ENCODE results near the gene GTF3A. TPM values are rescaled to one million over a fixed set of nuclear protein-coding genes. Genes with fewer than 3 reads are reported as not detected.
A peak's percentile ranks its signal among the peaks of the same experiment; 100 is the strongest.

Gene GTF3A
- total RNA-seq, 2 experiments from 2014 or later = 129 to 132 TPM

DNA sequence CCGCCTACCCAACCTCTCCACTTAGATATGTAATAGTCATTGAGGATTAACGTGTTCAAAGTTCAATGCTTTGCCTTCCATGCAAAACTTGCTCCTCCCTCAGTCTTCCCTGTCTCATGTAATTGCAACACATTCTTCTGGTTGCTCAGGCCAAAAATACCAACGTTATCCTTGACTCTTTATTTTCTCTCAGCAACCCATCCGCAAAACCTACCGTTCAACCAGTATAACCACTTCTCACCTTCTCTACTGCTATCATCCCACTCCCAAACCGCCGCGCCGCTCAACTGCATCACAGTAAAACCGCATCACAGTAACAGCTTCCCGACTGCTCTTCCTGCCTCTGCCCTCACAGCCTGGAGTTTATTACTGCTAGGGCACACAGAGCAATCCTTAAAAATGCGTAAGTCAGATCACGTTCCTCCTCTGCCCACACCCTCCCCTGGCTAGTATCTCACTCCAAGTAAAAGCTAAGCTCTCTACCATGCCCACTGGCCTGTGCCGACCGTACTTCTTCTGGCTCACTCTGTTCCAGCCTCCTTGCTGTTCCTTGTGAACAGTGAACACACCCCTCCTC, 17.7 kb downstream of the GTF3A start:
- peak in 9 of 14 experiments; percentile 22 to 70 (median 51) for DNase-seq
- H3K27ac ChIP-seq (ENCODE audit: low read depth in 1 of 2, low read length in 2 of 2) = peak overlapping the region; percentile 13 to 53
- peak overlapping the region; percentile 62 for H3K4me3 Mint-ChIP-seq

DNA sequence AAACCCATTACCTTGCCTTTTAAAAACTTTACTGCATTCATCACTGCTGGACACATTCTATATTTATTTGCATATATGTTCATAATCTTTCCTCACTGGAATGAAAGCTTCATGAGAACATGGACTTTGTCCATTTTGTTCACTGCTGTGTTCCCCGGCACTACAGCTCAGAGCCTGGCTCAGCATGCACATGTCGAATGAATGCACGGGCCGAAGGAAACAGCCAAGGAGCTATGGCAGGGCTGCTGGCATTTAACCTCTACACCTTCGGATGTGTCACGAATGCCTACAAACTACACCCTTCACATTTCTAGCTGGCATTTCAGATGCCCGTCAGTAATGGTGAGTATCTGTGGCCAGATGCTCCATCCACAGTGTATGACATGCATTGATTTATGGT, 18.4 kb downstream of the GTF3A start:
- CTCF ChIA-PET = interaction anchor here (4.2 kb wide), 1 partner anchor 16 kb away, joined by 26 read pairs; no protein-coding TSS in a partner anchor
- TF ChIP-seq, protein P1, sequence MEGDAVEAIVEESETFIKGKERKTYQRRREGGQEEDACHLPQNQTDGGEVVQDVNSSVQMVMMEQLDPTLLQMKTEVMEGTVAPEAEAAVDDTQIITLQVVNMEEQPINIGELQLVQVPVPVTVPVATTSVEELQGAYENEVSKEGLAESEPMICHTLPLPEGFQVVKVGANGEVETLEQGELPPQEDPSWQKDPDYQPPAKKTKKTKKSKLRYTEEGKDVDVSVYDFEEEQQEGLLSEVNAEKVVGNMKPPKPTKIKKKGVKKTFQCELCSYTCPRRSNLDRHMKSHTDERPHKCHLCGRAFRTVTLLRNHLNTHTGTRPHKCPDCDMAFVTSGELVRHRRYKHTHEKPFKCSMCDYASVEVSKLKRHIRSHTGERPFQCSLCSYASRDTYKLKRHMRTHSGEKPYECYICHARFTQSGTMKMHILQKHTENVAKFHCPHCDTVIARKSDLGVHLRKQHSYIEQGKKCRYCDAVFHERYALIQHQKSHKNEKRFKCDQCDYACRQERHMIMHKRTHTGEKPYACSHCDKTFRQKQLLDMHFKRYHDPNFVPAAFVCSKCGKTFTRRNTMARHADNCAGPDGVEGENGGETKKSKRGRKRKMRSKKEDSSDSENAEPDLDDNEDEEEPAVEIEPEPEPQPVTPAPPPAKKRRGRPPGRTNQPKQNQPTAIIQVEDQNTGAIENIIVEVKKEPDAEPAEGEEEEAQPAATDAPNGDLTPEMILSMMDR (IDR thresholded peaks at IDR 0.05) = no peak
- no peaks in the 10 kb centered on the region for H3K27me3 ChIP-seq (ENCODE audit: control insufficient read depth in 1 of 2, insufficient read depth in 2 of 2, low read length in 2 of 2)
- H3K4me1 ChIP-seq (ENCODE audit: insufficient read depth, low read length) = peaks cover 70% of the 10 kb centered on the region
- no peak for DNase-seq
- H3K9me3 Mint-ChIP-seq = no peaks in the 10 kb centered on the region
- peak overlapping the region; percentile 62 for H3K4me3 Mint-ChIP-seq
- no peak overlapping the region for H3K4me3 ChIP-seq (ENCODE audit: low read length)
- intact Hi-C loops (cut with DNase I, micrococcal nuclease) = loop anchor here (1.0 to 2.0 kb wide), 2 partner anchors 8 to 16 kb away; partner anchors contain the start of gene MTIF3 (in 1 of the 2)
- H3K27ac ChIP-seq (ENCODE audit: low read depth in 1 of 2, low read length in 2 of 2) = no peak overlapping the region
- peaks cover 29% of the 10 kb centered on the region for H3K36me3 ChIP-seq (ENCODE audit: insufficient read depth, low read length)
- peaks cover 53% of the 10 kb centered on the region for H3K36me3 Mint-ChIP-seq (ENCODE audit: low read depth)
- no peak for ATAC-seq (ENCODE audit: poor library complexity)
- no peaks in the 10 kb centered on the region for H3K27me3 Mint-ChIP-seq
- POLR2A ChIA-PET = interaction anchor here (1.4 to 4.9 kb wide), 3 partner anchors 13 to 178 kb away, joined by 3 to 106 read pairs (median 9); partner anchors contain the start of genes GTF3A and LNX2
- no peaks in the 10 kb centered on the region for H3K9me3 ChIP-seq (ENCODE audit: control insufficient read depth in 1 of 2, insufficient read depth in 1 of 2, low read length in 2 of 2)
- peak overlapping the region; percentile 77 for H3K27ac Mint-ChIP-seq
- H3K4me1 Mint-ChIP-seq (ENCODE audit: low read depth) = peaks cover 62% of the 10 kb centered on the region

More for the DNA sequence above, 17.7 kb downstream of the GTF3A start:
- H3K36me3 Mint-ChIP-seq (ENCODE audit: low read depth) = peaks cover 55% of the 10 kb centered on the region
- H3K27ac Mint-ChIP-seq = peak overlapping the region; percentile 77
- TF ChIP-seq, protein P1 (IDR thresholded peaks at IDR 0.05) = no peak
- ChIA-PET POLR2A (interaction anchor here (1.0 to 4.9 kb wide), 4 partner anchors 8 to 179 kb away, joined by 3 to 106 read pairs (median 7); partner anchors contain the start of genes GTF3A, LNX2 and MTIF3), CTCF (interaction anchor here (4.2 kb wide), 1 partner anchor 15 kb away, joined by 26 read pairs; no protein-coding TSS in a partner anchor)
- H3K4me1 ChIP-seq (ENCODE audit: insufficient read depth, low read length) = peaks cover 65% of the 10 kb centered on the region
- no peaks in the 10 kb centered on the region for H3K27me3 Mint-ChIP-seq
- H3K4me1 Mint-ChIP-seq (ENCODE audit: low read depth) = peaks cover 60% of the 10 kb centered on the region
- H3K9me3 Mint-ChIP-seq = no peaks in the 10 kb centered on the region
- no peaks in the 10 kb centered on the region for H3K27me3 ChIP-seq (ENCODE audit: control insufficient read depth in 1 of 2, insufficient read depth in 2 of 2, low read length in 2 of 2)
- H3K9me3 ChIP-seq (ENCODE audit: control insufficient read depth in 1 of 2, insufficient read depth in 1 of 2, low read length in 2 of 2) = no peaks in the 10 kb centered on the region
- peaks cover 33% of the 10 kb centered on the region for H3K36me3 ChIP-seq (ENCODE audit: insufficient read depth, low read length)
- H3K4me3 ChIP-seq (ENCODE audit: low read length) = peak overlapping the region; percentile 25
- intact Hi-C loops (cut with DNase I, micrococcal nuclease) = loop anchor here (1.0 to 2.0 kb wide), 2 partner anchors 8 to 15 kb away; partner anchors contain the start of gene MTIF3 (in 1 of the 2)
- ATAC-seq (ENCODE audit: poor library complexity) = peak; percentile 73

DNA sequence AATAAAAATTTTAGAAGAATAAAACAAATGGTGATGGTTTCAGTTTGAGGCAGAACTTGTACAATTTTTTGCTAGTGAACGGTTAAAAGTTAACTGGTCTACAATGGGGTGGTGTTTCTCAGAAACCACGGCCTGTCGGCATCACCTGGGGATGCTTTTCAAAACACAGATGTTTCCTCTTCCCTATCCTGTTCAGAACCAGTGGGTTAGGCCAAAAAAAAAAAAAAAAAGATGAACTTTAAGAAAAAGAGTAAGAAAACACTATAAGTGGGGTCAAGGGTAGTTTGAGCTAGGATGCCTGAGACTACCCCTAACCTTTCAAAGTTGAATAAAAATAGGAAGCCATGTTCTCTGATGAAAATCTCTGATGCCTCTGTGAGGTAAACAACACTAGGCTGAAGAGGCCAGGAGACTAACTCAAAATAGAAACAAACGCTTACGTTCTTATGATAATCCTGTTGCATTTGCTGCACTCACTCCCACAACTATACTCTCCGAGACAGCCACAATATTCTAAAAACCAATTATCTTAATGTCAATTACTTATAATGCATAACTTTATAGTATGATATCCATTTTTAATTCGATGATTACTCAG, 22.7 kb downstream of the GTF3A start:
- intact Hi-C loops (cut with DNase I, micrococcal nuclease) = loop anchor here in 1 of 2 experiments (5.0 kb wide), 1 partner anchor 275 kb away; the partner anchor contains the start of gene USP12
- no peaks in the 10 kb centered on the region for H3K27me3 ChIP-seq (ENCODE audit: control insufficient read depth in 1 of 2, insufficient read depth in 2 of 2, low read length in 2 of 2)
- peak overlapping the region; percentile 97 for H3K27ac Mint-ChIP-seq
- no peak for ATAC-seq (ENCODE audit: poor library complexity)
- H3K36me3 Mint-ChIP-seq (ENCODE audit: low read depth) = peaks cover 34% of the 10 kb centered on the region
- H3K9me3 Mint-ChIP-seq = no peaks in the 10 kb centered on the region
- TF ChIP-seq, protein P1 (IDR thresholded peaks at IDR 0.05) = no peak
- peaks cover 62% of the 10 kb centered on the region for H3K4me1 ChIP-seq (ENCODE audit: insufficient read depth, low read length)
- H3K4me3 Mint-ChIP-seq = peak overlapping the region; percentile 86
- ChIA-PET CTCF (interaction anchor here (1.1 to 5.0 kb wide), 2 partner anchors 20 to 173 kb away, joined by 5 to 19 read pairs; partner anchors contain the start of gene LNX2), POLR2A (interaction anchor here (0.6 to 11.8 kb wide), 4 partner anchors 11 to 25 kb away, joined by 3 to 389 read pairs (median 4); partner anchors contain the start of gene GTF3A)
- peak overlapping the region; percentile 53 to 55 for H3K27ac ChIP-seq (ENCODE audit: low read depth in 1 of 2, low read length in 2 of 2)
- H3K27me3 Mint-ChIP-seq = no peaks in the 10 kb centered on the region
- peaks cover 12% of the 10 kb centered on the region for H3K36me3 ChIP-seq (ENCODE audit: insufficient read depth, low read length)
- peak overlapping the region; percentile 11 for H3K4me3 ChIP-seq (ENCODE audit: low read length)
- peak in 8 of 14 experiments; percentile 13 to 74 (median 44) for DNase-seq
- H3K9me3 ChIP-seq (ENCODE audit: control insufficient read depth in 1 of 2, insufficient read depth in 1 of 2, low read length in 2 of 2) = no peaks in the 10 kb centered on the region
- H3K4me1 Mint-ChIP-seq (ENCODE audit: low read depth) = peaks cover 70% of the 10 kb centered on the region
